COLO668 (cell line): ENCODE results near the gene BICRA.

Experiments used
- DNase-seq: peaks from one replicate; lab custom pipeline; 2025; ENCODE audit not compliant: unreplicated experiment; lab: John Stamatoyannopoulos, UW

BICRA gene

GRCh38 chr19:47600246-47601179 is 8.4 kb upstream of the BICRA start:
- peak; percentile 99 for DNase-seq

- no peak for DNase-seq
Observed at GRCh38 chr19:47601180-47601904, 7.6 kb upstream of the BICRA start.

GRCh38 chr19:47603706-47604565 is 5.0 kb upstream of the BICRA start:
- no peak for DNase-seq

- DNase-seq, result no peak
Observed at GRCh38 chr19:47607564-47608073, 1.3 kb upstream of the BICRA start.

- peak; percentile 95 for DNase-seq
Observed at GRCh38 chr19:47608074-47608918, 638 bp upstream of the BICRA start.

GRCh38 chr19:47609906-47610894 is 1.3 kb downstream of the BICRA start:
- DNase-seq, result peak; percentile 64

GRCh38 chr19:47610902-47611301 is 2.0 kb downstream of the BICRA start:
- no peak for DNase-seq

- no peak for DNase-seq
Observed at GRCh38 chr19:47613165-47614020, 4.5 kb downstream of the BICRA start.

GRCh38 chr19:47614021-47614295 is 5.0 kb downstream of the BICRA start:
- DNase-seq, result no peak

- DNase-seq, result no peak
Observed at GRCh38 chr19:47614559-47614958, 5.6 kb downstream of the BICRA start.

GRCh38 chr19:47615230-47615629 is 6.3 kb downstream of the BICRA start:
- no peak for DNase-seq

GRCh38 chr19:47615714-47616113 is 6.8 kb downstream of the BICRA start:
- DNase-seq, result no peak

GRCh38 chr19:47618771-47619170 is 9.8 kb downstream of the BICRA start:
- DNase-seq, result no peak

GRCh38 chr19:47619763-47620162 is 10.8 kb downstream of the BICRA start:
- DNase-seq, result no peak

GRCh38 chr19:47623151-47623920 is 14.4 kb downstream of the BICRA start:
- no peak for DNase-seq

GRCh38 chr19:47623921-47624391 is 15.0 kb downstream of the BICRA start:
- DNase-seq, result no peak

GRCh38 chr19:47625650-47626049 is 16.7 kb downstream of the BICRA start:
- DNase-seq, result no peak
